H9 (cell line): ENCODE data around the gene C3orf22. TPM values are rescaled to one million over a fixed set of nuclear protein-coding genes. Genes with fewer than 3 reads are reported as not detected.
A peak's percentile ranks its signal among the peaks of the same experiment; 100 is the strongest.

Experiments
- DNase-seq: peaks from one replicate; pipeline ENCODE4 v3.0.0-alpha.2; 2017
- H2AFZ ChIP-seq: one replicate; pipeline ENCODE4 v1.6.1; 2013; ENCODE audit warnings: mild to moderate bottlenecking, low read length, control low read depth, moderate library complexity
- H2AK5ac ChIP-seq: 2 replicates; pipeline ENCODE4 v1.6.1; 2013; ENCODE audit warnings: low read length, control low read depth, mixed read lengths; ENCODE audit not compliant: insufficient read length
- H2BK120ac ChIP-seq: one replicate; pipeline ENCODE4 v1.6.1; 2013; ENCODE audit warnings: low read depth, mild to moderate bottlenecking, low read length, control low read depth, inconsistent platforms; ENCODE audit not compliant: poor library complexity, severe bottlenecking
- H2BK12ac ChIP-seq: 2 replicates; pipeline ENCODE4 v1.6.1; 2013; ENCODE audit warnings: low read length, control low read depth, mixed read lengths, low read depth; ENCODE audit not compliant: insufficient read length
- H2BK15ac ChIP-seq: 2 replicates; pipeline ENCODE4 v1.6.1; 2013; ENCODE audit warnings: low read depth, low read length, control low read depth
- H2BK20ac ChIP-seq: one replicate; pipeline ENCODE4 v1.6.1; 2013; ENCODE audit warnings: low read depth, mild to moderate bottlenecking, low read length, control low read depth, inconsistent platforms; ENCODE audit not compliant: poor library complexity, severe bottlenecking
- H2BK5ac ChIP-seq: 2 replicates; pipeline ENCODE4 v1.6.1; 2013; ENCODE audit warnings: low read length, control low read depth, mixed read lengths; ENCODE audit not compliant: insufficient read length
- H3K14ac ChIP-seq: 2 replicates; pipeline ENCODE4 v1.6.1; 2013; ENCODE audit warnings: low read length, control low read depth; ENCODE audit not compliant: insufficient read depth
- H3K18ac ChIP-seq: 2 replicates; pipeline ENCODE4 v1.6.1; 2013; ENCODE audit warnings: low read depth, mild to moderate bottlenecking, mixed read lengths, low read length, control low read depth; ENCODE audit not compliant: insufficient read length
- H3K23ac ChIP-seq: 2 replicates; pipeline ENCODE4 v1.6.1; 2013; ENCODE audit warnings: low read length, control low read depth, mixed read lengths, low read depth; ENCODE audit not compliant: insufficient read length
- H3K23me2 ChIP-seq: 2 replicates; pipeline ENCODE4 v1.6.1; 2013; ENCODE audit warnings: low read depth, mild to moderate bottlenecking, mixed read lengths, low read length, control low read depth; ENCODE audit not compliant: insufficient read length, poor library complexity, severe bottlenecking
- H3K27ac ChIP-seq: 2 replicates; pipeline ENCODE4 v1.5.1; 2013; ENCODE audit warnings: low read length, control low read depth, mixed read lengths, low read depth; ENCODE audit not compliant: insufficient read length
- H3K27me3 ChIP-seq: 2 replicates; pipeline ENCODE4 v1.6.1; 2013; ENCODE audit warnings: low read length, control low read depth, inconsistent platforms; ENCODE audit not compliant: insufficient read depth
- H3K4ac ChIP-seq: 2 replicates; pipeline ENCODE4 v1.6.1; 2013; ENCODE audit warnings: low read depth, mild to moderate bottlenecking, control low read depth, inconsistent platforms, low read length, moderate library complexity
- H3K4me1 ChIP-seq: 2 replicates; pipeline ENCODE4 v1.6.1; 2013; ENCODE audit warnings: low read length, control low read depth, inconsistent platforms; ENCODE audit not compliant: insufficient read depth
- H3K4me2 ChIP-seq: 2 replicates; pipeline ENCODE4 v1.6.1; 2013; ENCODE audit warnings: low read length, control low read depth, mixed read lengths; ENCODE audit not compliant: insufficient read length, insufficient read depth
- H3K56ac ChIP-seq: 2 replicates; pipeline ENCODE4 v1.6.1; 2013; ENCODE audit warnings: low read depth, mild to moderate bottlenecking, mixed read lengths, low read length, control low read depth; ENCODE audit not compliant: insufficient read length
- H3K79me1 ChIP-seq: 2 replicates; pipeline ENCODE4 v1.6.1; 2013; ENCODE audit warnings: low read depth, mild to moderate bottlenecking, moderate library complexity, low read length, control low read depth, inconsistent platforms; ENCODE audit not compliant: insufficient read depth, poor library complexity, severe bottlenecking
- H3K79me2 ChIP-seq: 2 replicates; pipeline ENCODE4 v1.6.1; 2013; ENCODE audit warnings: low read length, control low read depth, inconsistent platforms; ENCODE audit not compliant: insufficient read depth
- H3K9ac ChIP-seq: 2 replicates; pipeline ENCODE4 v1.6.1; 2013; ENCODE audit warnings: low read length, control low read depth, mixed read lengths; ENCODE audit not compliant: insufficient read length; ENCODE audit errors: extremely low read depth
- H3K9me3 ChIP-seq: one replicate; pipeline ENCODE4 v1.6.1; 2013; ENCODE audit warnings: low read depth, low read length, inconsistent platforms; ENCODE audit not compliant: control insufficient read depth
- H3T11ph ChIP-seq: one replicate; pipeline ENCODE4 v1.6.1; 2013; ENCODE audit warnings: mild to moderate bottlenecking, low read length, control low read depth, inconsistent platforms
- H4K20me1 ChIP-seq: one replicate; pipeline ENCODE4 v1.6.1; 2013; ENCODE audit not compliant: control insufficient read depth, insufficient read length, insufficient read depth
- H4K5ac ChIP-seq: 2 replicates; pipeline ENCODE4 v1.6.1; 2013; ENCODE audit warnings: low read depth, mild to moderate bottlenecking, mixed read lengths, low read length, control low read depth; ENCODE audit not compliant: insufficient read length
- H4K8ac ChIP-seq: replicated peaks from 2 replicates; pipeline ENCODE4 v1.6.1; 2013; ENCODE audit warnings: low read length, control low read depth, mixed read lengths, low read depth; ENCODE audit not compliant: insufficient read length
- H4K91ac ChIP-seq: 2 replicates; pipeline ENCODE4 v1.6.1; 2013; ENCODE audit warnings: low read depth, mild to moderate bottlenecking, moderate library complexity, mixed read lengths, low read length, control low read depth; ENCODE audit not compliant: insufficient read length
- H3K27ac Mint-ChIP-seq, 3 experiments: 2 replicates in 2 of 3; 3 replicates in 1 of 3; pipeline ENCODE4 v1.8.0; 2020 to 2021; ENCODE audit warnings: mixed read lengths in 3 of 3, mild to moderate bottlenecking in 1 of 3, moderate library complexity in 1 of 3
- H3K27me3 Mint-ChIP-seq: 2 replicates; pipeline ENCODE4 v1.8.0; 2021; ENCODE audit warnings: low read depth, mild to moderate bottlenecking, moderate library complexity, mixed read lengths
- H3K36me3 Mint-ChIP-seq, 3 experiments: 2 replicates in 2 of 3; 3 replicates in 1 of 3; pipeline ENCODE4 v1.8.0; 2020 to 2021; ENCODE audit warnings: low read depth in 3 of 3, mixed read lengths in 3 of 3; ENCODE audit not compliant: insufficient read depth in 1 of 3
- H3K4me1 Mint-ChIP-seq, 2 experiments: 2 replicates each; pipeline ENCODE4 v1.8.0; 2020; ENCODE audit warnings: mixed read lengths in 2 of 2
- H3K4me3 Mint-ChIP-seq, 2 experiments: 2 replicates in 1 of 2; 3 replicates in 1 of 2; pipeline ENCODE4 v1.8.0; 2020 to 2021; ENCODE audit warnings: mild to moderate bottlenecking in 2 of 2, mixed read lengths in 2 of 2, moderate library complexity in 1 of 2
- H3K9me3 Mint-ChIP-seq, 2 experiments: 2 replicates in 1 of 2; 3 replicates in 1 of 2; pipeline ENCODE4 v1.8.0; 2020; ENCODE audit warnings: mild to moderate bottlenecking in 2 of 2, mixed read lengths in 2 of 2, moderate library complexity in 1 of 2
- CTCF ChIP-seq: fragments of 200-600 bp; sonication (generic); conservative IDR thresholded peaks from 3 replicates; pipeline ENCODE4 v1.8.0; 2021; ENCODE audit warnings: antibody characterized with exemption, mild to moderate bottlenecking
- WGBS: extraction: QIAGEN DNeasy Blood & Tissue Kit; methylation state at CpG from one replicate; pipeline ENCODE4 v1.1.7; 2013; ENCODE audit warnings: missing lambda C conversion rate, low lambda C conversion rate, mixed read lengths; ENCODE audit not compliant: insufficient read length; ENCODE audit errors: extremely low coverage; 5-methylcytosine and 5-hydroxymethylcytosine counted together
- total RNA-seq: library from RNA; stranded (reverse); gene quantifications from 2 replicates; pipeline ENCODE4 v1.2.1, GENCODE V29; 2021

C3orf22 gene
- total RNA-seq, 1 experiment from 2014 or later, result not detected

- Histone ChIP-seq H3T11ph (no peak overlapping the region), H3K23ac (no peak overlapping the region), H4K91ac (no peak overlapping the region), H2BK12ac (no peak overlapping the region), H3K23me2 (no peaks in the 10 kb centered on the region), H4K5ac (no peak overlapping the region), H3K79me1 (no peaks in the 10 kb centered on the region), H3K79me2 (no peaks in the 10 kb centered on the region), H2BK20ac (no peak overlapping the region), H3K9me3 (no peaks in the 10 kb centered on the region), H3K4me2 (no peak overlapping the region), H2BK120ac (no peak overlapping the region), H3K56ac (no peak overlapping the region), H3K4ac (no peak overlapping the region), H4K8ac (no peak overlapping the region), H2AFZ (no peak overlapping the region), H3K27me3 (no peaks in the 10 kb centered on the region), H4K20me1 (no peaks in the 10 kb centered on the region), H3K4me1 (no peaks in the 10 kb centered on the region), H2BK5ac (no peak overlapping the region), H3K18ac (no peak overlapping the region), H3K27ac (no peak overlapping the region), H2BK15ac (no peak overlapping the region), H3K9ac (no peak overlapping the region), H3K14ac (no peak overlapping the region; the same call in 1 of the 2 replicates), H2AK5ac (no peak overlapping the region)
- TF ChIP-seq CTCF, result peak; percentile 38
- H3K4me1 Mint-ChIP-seq, result peaks cover 6 to 7% of the 10 kb centered on the region in 2 experiments; a peak in 2 of 4 replicates
- whole genome bisulfite sequencing, result no CpG with 5 or more reads among the region's 10 CpGs
- H3K36me3 Mint-ChIP-seq, result no peaks in the 10 kb centered on the region
- peaks cover 0 to 2% of the 10 kb centered on the region in 2 experiments; a peak in 2 of 5 replicates for H3K9me3 Mint-ChIP-seq
- no peak overlapping the region for H3K27ac Mint-ChIP-seq
- peak; percentile 40 for DNase-seq
- no peak overlapping the region for H3K4me3 Mint-ChIP-seq
- peaks cover 2% of the 10 kb centered on the region; the same call in 1 of the 2 replicates for H3K27me3 Mint-ChIP-seq
Observed at GRCh38 chr3:126567696-126568438, 9.1 kb upstream of the C3orf22 start.
